Ramos (cell line): ENCODE results near the gene FAM193A.
"Not testable (repeated sequence)": the region's sequence is repeated elsewhere in the genome, so short reads cannot be mapped to it uniquely, and the experiment has no call there.

ENCODE experiments used
- in situ Hi-C: fragments of 300-500 bp; cut with MboI; formaldehyde crosslinking; loops from one replicate; pipeline ENCODE4 v1.14.3; 2022; ENCODE audit warnings: low sequenced_read_pairs; ENCODE audit not compliant: unreplicated experiment

The FAM193A gene

GRCh38 chr4:2570036-2570435, 33.6 kb downstream of the FAM193A start:
- in situ Hi-C loops: no loop called here

GRCh38 chr4:2570551-2571222, 34.2 kb downstream of the FAM193A start:
- in situ Hi-C loops: no loop called here

- in situ Hi-C loops: no loop called here
Observed at GRCh38 chr4:2572076-2572475, 35.6 kb downstream of the FAM193A start.

GRCh38 chr4:2572866-2573265, 36.4 kb downstream of the FAM193A start:
- in situ Hi-C loops: no loop called here

- in situ Hi-C loops: no loop called here
Observed at GRCh38 chr4:2574009-2574408, 37.6 kb downstream of the FAM193A start.

- in situ Hi-C loops: no loop called here
Observed at GRCh38 chr4:2574863-2575262, 38.4 kb downstream of the FAM193A start.

GRCh38 chr4:2576290-2576689, 39.8 kb downstream of the FAM193A start:
- in situ Hi-C loops: no loop called here

GRCh38 chr4:2578106-2578505, 41.7 kb downstream of the FAM193A start:
- in situ Hi-C loops: no loop called here

GRCh38 chr4:2579910-2580309, 43.5 kb downstream of the FAM193A start:
- in situ Hi-C loops: no loop called here

GRCh38 chr4:2583092-2583491, 46.6 kb downstream of the FAM193A start:
- in situ Hi-C loops: no loop called here

GRCh38 chr4:2583517-2583916, 47.1 kb downstream of the FAM193A start:
- in situ Hi-C loops: no loop called here

- in situ Hi-C loops: no loop called here
Observed at GRCh38 chr4:2586502-2586901, 50.1 kb downstream of the FAM193A start.

- in situ Hi-C loops: no loop called here
Observed at GRCh38 chr4:2587213-2587823, 50.9 kb downstream of the FAM193A start.

GRCh38 chr4:2588259-2588658, 51.8 kb downstream of the FAM193A start:
- in situ Hi-C loops: no loop called here

GRCh38 chr4:2591189-2591588, 54.7 kb downstream of the FAM193A start:
- in situ Hi-C loops: no loop called here

- in situ Hi-C loops: not testable (repeated sequence)
Observed at GRCh38 chr4:2592014-2592413, 55.6 kb downstream of the FAM193A start.

- in situ Hi-C loops: no loop called here
Observed at GRCh38 chr4:2592572-2592971, 56.1 kb downstream of the FAM193A start.

- in situ Hi-C loops: no loop called here
Observed at GRCh38 chr4:2593003-2593402, 56.6 kb downstream of the FAM193A start.

GRCh38 chr4:2595436-2595835, 59.0 kb downstream of the FAM193A start:
- in situ Hi-C loops: no loop called here

GRCh38 chr4:2595952-2596552, 59.6 kb downstream of the FAM193A start:
- in situ Hi-C loops: no loop called here

GRCh38 chr4:2596611-2597010, 60.2 kb downstream of the FAM193A start:
- in situ Hi-C loops: no loop called here
